GM19239 (cell line): ENCODE measurements around the gene SLC17A4.
"Not testable (repeated sequence)": the region's sequence is repeated elsewhere in the genome, so short reads cannot be mapped to it uniquely, and the experiment has no call there.

Source experiments
- DNase-seq: peaks from one replicate; pipeline ENCODE4 v3.0.0; 2011; ENCODE audit warnings: low spot score; ENCODE audit not compliant: insufficient read length
- FAIRE-seq: peaks from 2 replicates; lab custom pipeline; 2011; peaks lifted over from hg19 to GRCh38; lab: Jason Lieb, UNC

SLC17A4 gene

DNA sequence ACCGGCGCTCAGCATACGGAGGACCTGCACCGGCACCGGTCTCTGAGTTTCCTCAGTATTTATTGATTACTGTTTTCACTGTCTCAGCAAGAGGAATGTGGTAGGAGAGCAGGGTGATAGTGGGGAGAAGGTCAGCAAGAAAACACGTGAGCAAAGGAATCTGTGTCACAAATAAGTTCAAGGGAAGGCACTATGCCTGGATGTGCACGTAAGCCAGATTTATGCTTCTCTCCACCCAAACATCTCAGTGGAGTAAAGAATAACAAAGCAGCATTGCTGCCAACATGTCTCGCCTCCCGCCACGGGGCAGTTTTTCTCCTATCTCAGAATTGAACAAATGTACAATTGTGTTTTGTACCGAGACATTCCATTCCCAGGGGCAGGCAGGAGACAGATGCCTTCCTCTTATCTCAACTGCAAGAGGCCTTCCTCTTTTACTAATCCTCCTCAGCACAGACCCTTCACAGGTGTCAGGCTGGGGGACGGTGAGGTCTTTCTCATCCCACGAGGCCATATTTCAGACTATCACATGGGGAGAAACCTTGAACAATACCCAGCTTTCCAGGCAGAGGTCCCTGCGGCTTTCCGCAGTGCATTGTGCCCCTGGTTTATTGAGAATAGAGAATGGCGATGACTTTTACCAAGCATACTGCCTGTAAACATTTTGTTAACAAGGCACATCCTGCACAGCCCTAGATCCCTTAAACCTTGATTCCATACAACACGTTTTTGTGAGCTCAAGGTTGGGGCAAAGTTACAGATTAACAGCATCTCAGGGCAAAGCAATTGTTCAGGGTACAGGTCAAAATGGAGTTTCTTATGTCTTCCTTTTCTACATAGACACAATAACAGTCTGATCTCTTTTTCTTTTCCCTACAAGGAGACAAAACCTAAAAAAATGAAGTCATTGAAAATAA, 5.7 kb upstream of the SLC17A4 start:
- FAIRE-seq, DNase-seq: not testable (repeated sequence)

DNA sequence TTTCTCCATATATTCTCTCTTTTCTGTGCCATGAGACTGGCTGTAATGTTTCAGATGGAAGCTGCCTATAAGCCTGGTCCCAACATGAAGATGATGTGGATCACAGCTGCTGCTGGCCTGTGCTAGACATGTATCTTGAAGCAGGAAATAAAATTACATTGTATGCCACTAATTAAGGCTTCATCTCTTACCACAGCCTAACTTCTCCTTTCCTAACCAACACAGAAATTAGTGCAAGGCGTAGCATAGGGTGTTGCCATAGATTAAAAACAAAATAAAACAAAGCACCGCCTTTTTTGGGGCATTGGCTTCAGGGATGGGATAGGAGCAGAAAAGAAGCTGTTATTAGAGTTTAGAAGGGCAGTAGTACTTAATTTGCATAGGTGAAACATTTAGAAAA, 4.7 kb upstream of the SLC17A4 start:
- FAIRE-seq, result no peak

GRCh38 chr6:25750906-25751305, 3.6 kb upstream of the SLC17A4 start:
- DNase-seq, result no peak
- no peak for FAIRE-seq

More for the DNA sequence above, 4.7 kb upstream of the SLC17A4 start:
- DNase-seq, result no peak

- FAIRE-seq (no peak), DNase-seq (no peak)
These were observed 1.5 kb upstream of the SLC17A4 start for GRCh38 chr6:25753079-25753478.

DNA sequence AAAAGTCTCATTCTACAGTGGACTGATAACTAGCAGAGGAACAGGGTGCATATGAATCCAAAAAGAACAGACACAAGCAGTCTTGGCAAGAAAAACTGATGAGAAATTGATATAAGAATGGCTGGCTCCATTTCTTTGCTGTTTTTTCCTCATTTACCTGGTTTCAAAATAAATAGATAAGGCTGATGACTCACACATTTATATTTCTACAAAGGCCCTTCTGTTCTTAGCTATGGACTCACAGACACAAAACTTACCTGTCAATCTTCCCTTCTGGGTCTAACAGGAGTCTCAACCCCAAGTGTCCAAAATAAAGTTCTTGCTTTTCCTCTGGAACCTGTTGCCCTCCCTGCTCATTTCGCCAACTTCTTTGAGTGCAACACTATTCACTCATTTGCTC, 941 bp downstream of the SLC17A4 start:
- FAIRE-seq (no peak), DNase-seq (no peak)

- FAIRE-seq, result no peak
These were observed 2.1 kb downstream of the SLC17A4 start for GRCh38 chr6:25756382-25757363.

GRCh38 chr6:25757936-25758642, 3.5 kb downstream of the SLC17A4 start:
- no peak for FAIRE-seq
- DNase-seq, result no peak

More at GRCh38 chr6:25756382-25757363, 2.1 kb downstream of the SLC17A4 start:
- DNase-seq, result no peak

DNA sequence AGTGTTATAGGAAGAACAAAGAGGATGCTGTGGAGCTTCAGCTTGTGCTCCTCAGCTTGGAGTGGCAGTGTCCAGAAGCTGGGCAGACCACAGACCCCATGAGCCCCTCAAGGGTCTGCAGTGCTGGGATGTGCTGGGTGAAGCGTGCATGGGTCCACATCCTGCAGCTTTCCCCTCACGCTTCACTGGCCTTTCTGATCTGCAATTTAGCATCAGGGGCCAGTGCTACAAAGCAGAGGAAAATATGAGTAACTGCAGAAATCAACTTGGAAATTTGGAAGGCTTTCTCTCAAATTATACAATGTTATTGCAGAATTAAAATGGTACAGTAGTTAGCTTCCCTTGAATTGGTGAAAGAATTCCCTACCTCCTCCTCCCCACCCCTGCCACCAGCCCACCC, 10.1 kb downstream of the SLC17A4 start:
- DNase-seq (no peak), FAIRE-seq (no peak)

- FAIRE-seq, result no peak
These were observed 14.0 kb downstream of the SLC17A4 start for GRCh38 chr6:25768566-25768965.

DNA sequence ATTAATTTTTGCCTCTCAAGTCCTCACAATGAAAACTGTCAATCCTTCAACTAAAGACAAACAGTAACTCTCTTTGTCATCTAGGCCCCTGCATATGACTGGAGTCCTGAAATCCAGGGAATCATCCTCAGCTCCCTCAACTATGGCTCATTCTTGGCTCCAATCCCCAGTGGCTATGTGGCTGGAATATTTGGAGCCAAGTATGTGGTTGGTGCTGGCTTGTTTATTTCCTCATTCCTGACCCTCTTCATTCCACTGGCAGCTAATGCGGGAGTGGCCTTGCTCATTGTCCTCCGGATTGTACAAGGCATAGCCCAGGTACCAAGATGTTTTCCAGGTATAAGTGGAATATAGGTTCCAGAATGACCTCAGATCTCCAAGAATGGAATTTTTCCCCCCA, 15.4 kb downstream of the SLC17A4 start:
- DNase-seq (no peak), FAIRE-seq (no peak)

More at GRCh38 chr6:25768566-25768965, 14.0 kb downstream of the SLC17A4 start:
- DNase-seq, result no peak

- DNase-seq (no peak), FAIRE-seq (no peak)
These were observed 19.7 kb downstream of the SLC17A4 start for GRCh38 chr6:25774120-25774715.

DNA sequence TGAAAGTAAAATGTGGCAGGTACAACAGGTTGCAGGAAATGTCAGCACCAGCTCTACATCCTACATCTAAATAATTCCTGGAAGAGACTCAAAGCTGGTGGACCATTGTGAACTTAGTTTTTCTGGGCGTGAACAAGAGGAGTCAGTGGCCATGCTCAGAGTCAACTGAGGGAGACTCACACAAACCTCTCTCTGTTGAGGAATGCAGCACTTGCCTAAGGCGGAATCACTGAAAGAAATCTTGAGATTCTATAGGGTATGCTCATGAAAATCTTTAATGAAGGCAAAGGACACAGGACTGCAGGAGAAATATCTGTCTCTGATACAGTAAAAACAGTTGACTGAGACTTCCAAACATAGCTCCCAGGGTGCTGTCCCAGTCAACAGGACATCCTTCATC, 22.5 kb downstream of the SLC17A4 start:
- FAIRE-seq (no peak), DNase-seq (no peak)

GRCh38 chr6:25777856-25778649, 23.5 kb downstream of the SLC17A4 start:
- FAIRE-seq, result no peak
- no peak for DNase-seq

DNA sequence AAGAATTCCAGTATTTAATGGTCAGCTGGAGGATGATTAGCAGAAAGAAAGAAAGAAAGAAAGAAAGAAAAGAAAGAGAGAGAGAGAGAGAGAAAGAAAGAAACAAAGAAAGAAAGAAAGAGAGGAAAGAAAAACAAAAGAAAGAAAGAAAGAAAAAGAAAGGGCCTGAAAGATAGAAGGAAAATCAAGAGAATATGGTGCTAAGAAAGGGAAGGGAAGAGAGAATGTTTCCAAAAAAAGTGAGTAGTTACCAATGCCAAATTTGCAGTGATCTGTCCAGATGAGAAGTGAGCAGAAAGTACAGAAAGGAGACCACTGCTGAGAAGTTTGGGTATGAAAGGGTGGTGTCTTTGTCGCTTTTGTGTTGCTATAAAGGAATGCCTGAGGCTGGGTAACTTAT, 26.6 kb downstream of the SLC17A4 start:
- DNase-seq (no peak), FAIRE-seq (no peak)

- no peak for FAIRE-seq
- DNase-seq, result no peak
These were observed 32.9 kb downstream of the SLC17A4 start for GRCh38 chr6:25787428-25787827.

- FAIRE-seq, result no peak
- DNase-seq, result peak; percentile 4
These were observed 33.9 kb downstream of the SLC17A4 start for GRCh38 chr6:25788305-25788922.

GRCh38 chr6:25789475-25789874, 34.9 kb downstream of the SLC17A4 start:
- FAIRE-seq (no peak), DNase-seq (no peak)

DNA sequence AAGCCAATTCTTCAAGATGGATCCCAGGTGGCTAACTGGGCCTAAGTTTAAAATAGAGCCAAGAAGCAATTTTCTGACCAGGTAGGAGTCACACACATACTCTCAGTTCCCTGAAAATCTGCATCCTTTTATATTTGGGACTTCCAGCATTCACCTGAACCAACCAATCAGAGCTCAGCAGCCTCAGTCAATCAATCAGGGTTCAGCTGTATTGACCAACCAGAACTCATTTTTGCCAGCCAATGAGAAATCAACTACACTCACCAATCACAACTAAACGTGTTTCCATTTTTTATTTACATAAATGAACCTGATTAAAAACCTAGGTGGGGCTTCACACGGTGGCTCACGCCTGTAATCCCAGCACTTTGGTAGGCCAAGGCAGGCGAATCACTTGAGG, 37.5 kb downstream of the SLC17A4 start:
- FAIRE-seq (no peak), DNase-seq (no peak)

DNA sequence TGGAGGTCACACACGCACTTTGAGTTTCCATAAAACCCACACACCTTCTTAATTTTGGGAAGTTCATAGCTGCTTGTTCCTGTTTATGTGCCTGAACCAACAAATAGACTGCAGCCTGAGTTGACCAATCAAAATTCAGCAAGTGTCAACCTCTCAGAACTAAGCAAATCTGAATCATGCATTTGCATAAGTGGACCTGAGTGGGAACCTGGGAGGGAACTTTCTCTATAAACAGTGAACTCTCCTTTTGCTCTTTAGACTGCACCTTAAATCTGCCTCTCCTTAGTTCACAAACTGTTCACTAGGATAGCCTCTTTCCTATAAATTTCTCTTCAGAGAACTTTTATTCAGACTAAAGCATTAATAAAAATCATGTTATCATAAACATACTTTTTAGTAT, 39.4 kb downstream of the SLC17A4 start:
- FAIRE-seq, result no peak

More for the DNA sequence above, 39.4 kb downstream of the SLC17A4 start:
- DNase-seq, result no peak
